Hepatocyte (in vitro differentiated cells): Measurements from ENCODE around the gene ATP5F1D. TPM values are rescaled to one million over a fixed set of nuclear protein-coding genes. Genes with fewer than 3 reads are reported as not detected.
A peak's percentile ranks its signal among the peaks of the same experiment; 100 is the strongest.

Source experiments
- DNase-seq: peaks from one replicate; pipeline ENCODE4 v3.0.0-alpha.2; 2016; ENCODE audit warnings: low spot score
- H2AFZ ChIP-seq: fragments of 200-600 bp; sonication (generic); 2 replicates; pipeline ENCODE4 v1.6.0; 2016; ENCODE audit warnings: antibody characterized with exemption, mild to moderate bottlenecking
- H3K27ac ChIP-seq: fragments of 200-600 bp; sonication (generic); 2 replicates; pipeline ENCODE4 v1.5.1; 2016; ENCODE audit warnings: mild to moderate bottlenecking
- H3K27me3 ChIP-seq: fragments of 200-600 bp; sonication (generic); 2 replicates; pipeline ENCODE4 v1.6.1; 2016
- H3K36me3 ChIP-seq: fragments of 200-600 bp; sonication (generic); replicated peaks from 2 replicates; pipeline ENCODE4 v1.5.1; 2016; ENCODE audit warnings: low read depth; ENCODE audit not compliant: insufficient read depth
- H3K4me1 ChIP-seq: fragments of 200-600 bp; sonication (generic); 2 replicates; pipeline ENCODE4 v1.5.1; 2016; ENCODE audit warnings: mild to moderate bottlenecking, moderate library complexity; ENCODE audit not compliant: insufficient read depth
- H3K4me2 ChIP-seq: fragments of 200-600 bp; sonication (generic); 2 replicates; pipeline ENCODE4 v1.6.0; 2016
- H3K4me3 ChIP-seq: fragments of 200-600 bp; sonication (generic); 2 replicates; pipeline ENCODE4 v1.5.1; 2016; ENCODE audit warnings: mild to moderate bottlenecking
- H3K79me2 ChIP-seq: fragments of 200-600 bp; sonication (generic); 2 replicates; pipeline ENCODE4 v1.6.0; 2017; ENCODE audit warnings: mild to moderate bottlenecking
- H3K9me2 ChIP-seq: fragments of 200-600 bp; sonication (generic); replicated peaks from 2 replicates; pipeline ENCODE4 v1.6.0; 2017; ENCODE audit warnings: mild to moderate bottlenecking; ENCODE audit not compliant: insufficient read depth
- H3K9me3 ChIP-seq: fragments of 200-600 bp; sonication (generic); 2 replicates; pipeline ENCODE4 v1.5.1; 2016; ENCODE audit warnings: low read depth, mild to moderate bottlenecking
- H4K20me1 ChIP-seq: fragments of 200-600 bp; sonication (generic); 2 replicates; pipeline ENCODE4 v1.6.0; 2016; ENCODE audit warnings: mild to moderate bottlenecking; ENCODE audit not compliant: insufficient read depth, poor library complexity, severe bottlenecking
- CTCF ChIP-seq: fragments of 200-600 bp; sonication (generic); IDR thresholded peaks from 2 replicates; pipeline ENCODE4 v1.5.1; 2016; ENCODE audit warnings: antibody characterized with exemption, mild to moderate bottlenecking; ENCODE audit not compliant: poor library complexity
- EZH2 ChIP-seq: fragments of 200-600 bp; sonication (generic); IDR thresholded peaks from 2 replicates; pipeline ENCODE4 v1.6.1; 2016; ENCODE audit warnings: antibody characterized with exemption, mild to moderate bottlenecking, borderline replicate concordance
- EZH2phosphoT487 ChIP-seq: fragments of 200-600 bp; sonication (generic); IDR thresholded peaks from one replicate; pipeline ENCODE4 v1.6.1; 2018; ENCODE audit warnings: antibody characterized with exemption, mild to moderate bottlenecking, low read depth, moderate library complexity; ENCODE audit not compliant: unreplicated experiment, severe bottlenecking
- WGBS: methylation state at CpG from one replicate; pipeline ENCODE4 v1.1.6; 2016; ENCODE audit warnings: low lambda C conversion rate; ENCODE audit errors: missing lambda C conversion rate; 5-methylcytosine and 5-hydroxymethylcytosine counted together
- polyA plus RNA-seq: library from polyadenylated mRNA; unstranded; fragments of >200 nt; fragmentation: Nextera tagmentation; extraction: Ambion mirVana; gene quantifications from 2 replicates; pipeline ENCODE4 v1.2.1, GENCODE V29; 2016
- total RNA-seq: library from RNA; depleted of rRNA; stranded (reverse); fragments of >200 nt; gene quantifications from 2 replicates; pipeline ENCODE4 v1.2.3, GENCODE V29; 2014

The ATP5F1D gene
- total and polyA plus RNA-seq, 2 experiments from 2014 or later: 54.0 to 291 TPM

GRCh38 chr19:1249990-1250436 lies 8.5 kb downstream of the ATP5F1D start:
- H3K4me1 ChIP-seq: peaks cover 43% of the 10 kb centered on the region
- peaks cover 24% of the 10 kb centered on the region for H4K20me1 ChIP-seq
- H3K27ac ChIP-seq: peak overlapping the region; percentile 98
- no peak for DNase-seq
- peak overlapping the region; percentile 91 for H3K4me2 ChIP-seq
- H2AFZ ChIP-seq: no peak overlapping the region
- no peaks in the 10 kb centered on the region for H3K9me2 ChIP-seq
- WGBS: 2% methylated on average over 30 of the region's 67 CpGs
- TF ChIP-seq CTCF (no peak), EZH2 (no peak), EZH2phosphoT487 (no peak)
- no peaks in the 10 kb centered on the region for H3K27me3 ChIP-seq
- H3K4me3 ChIP-seq: peak overlapping the region; percentile 98
- H3K9me3 ChIP-seq: no peaks in the 10 kb centered on the region
- H3K36me3 ChIP-seq: no peaks in the 10 kb centered on the region
- H3K79me2 ChIP-seq: peaks cover 46% of the 10 kb centered on the region

GRCh38 chr19:1250437-1251260 lies 9.1 kb downstream of the ATP5F1D start:
- Histone ChIP-seq H3K79me2 (peaks cover 53% of the 10 kb centered on the region), H2AFZ (no peak overlapping the region), H3K9me3 (no peaks in the 10 kb centered on the region), H3K4me1 (peaks cover 42% of the 10 kb centered on the region), H3K36me3 (no peaks in the 10 kb centered on the region), H3K9me2 (no peaks in the 10 kb centered on the region), H3K4me2 (peak overlapping the region; percentile 91), H3K27me3 (no peaks in the 10 kb centered on the region), H3K4me3 (peak overlapping the region; percentile 98), H4K20me1 (peaks cover 26% of the 10 kb centered on the region), H3K27ac (peak overlapping the region; percentile 98)
- no CpG with 5 or more reads among the region's 90 CpGs for WGBS
- peak; percentile 87 for DNase-seq
- TF ChIP-seq EZH2phosphoT487: no peak
- TF ChIP-seq CTCF: no peak
- no peak for TF ChIP-seq EZH2

- 4% methylated on average over 14 of the region's 41 CpGs for WGBS
- Histone ChIP-seq H3K9me3 (no peaks in the 10 kb centered on the region), H3K79me2 (peaks cover 62% of the 10 kb centered on the region), H3K27ac (peak overlapping the region; percentile 98), H3K27me3 (no peaks in the 10 kb centered on the region), H4K20me1 (peaks cover 30% of the 10 kb centered on the region), H3K4me2 (peak overlapping the region; percentile 91), H3K4me1 (peaks cover 36% of the 10 kb centered on the region), H2AFZ (no peak overlapping the region), H3K36me3 (no peaks in the 10 kb centered on the region), H3K4me3 (peak overlapping the region; percentile 98), H3K9me2 (no peaks in the 10 kb centered on the region)
- peak; percentile 84 for DNase-seq
- no peak for TF ChIP-seq EZH2phosphoT487
- no peak for TF ChIP-seq CTCF
- TF ChIP-seq EZH2: no peak
These were observed 10.0 kb downstream of the ATP5F1D start for GRCh38 chr19:1251330-1252220.
